GM21390 (cell line): ENCODE measurements around the gene STIL.
"Not testable (repeated sequence)": the region's sequence is repeated elsewhere in the genome, so short reads cannot be mapped to it uniquely, and the experiment has no call there.

ENCODE experiments used
- ATAC-seq: cut with Tn5 transposase; IDR thresholded peaks from one replicate; pipeline ENCODE4 v1.9.1; 2021; ENCODE audit not compliant: unreplicated experiment

STIL gene

GRCh38 chr1:47223174-47223920, 90.6 kb downstream of the STIL start:
- ATAC-seq, result no peak

GRCh38 chr1:47222476-47222875, 91.5 kb downstream of the STIL start:
- ATAC-seq, result no peak

GRCh38 chr1:47219590-47220220, 94.2 kb downstream of the STIL start:
- ATAC-seq, result no peak

DNA sequence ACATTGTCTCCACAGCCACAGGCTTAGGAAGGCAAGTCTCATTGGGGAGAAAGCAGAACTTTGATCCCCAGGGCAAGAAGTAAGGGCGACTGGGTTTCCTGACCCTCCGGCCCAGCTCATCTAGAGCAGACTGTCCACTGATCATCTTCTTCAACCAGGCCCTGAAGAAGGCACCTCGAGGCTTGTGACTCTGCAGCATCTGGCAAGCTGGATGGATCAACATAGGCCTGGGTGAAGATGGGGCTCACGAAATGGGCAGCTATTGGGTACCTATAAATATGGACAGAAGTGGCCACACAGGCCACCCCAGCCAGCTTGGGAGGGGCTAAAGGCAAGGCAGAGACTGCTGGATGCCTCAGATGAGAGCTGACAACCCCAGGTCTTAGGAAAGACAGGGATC, 94.9 kb downstream of the STIL start:
- no peak for ATAC-seq

DNA sequence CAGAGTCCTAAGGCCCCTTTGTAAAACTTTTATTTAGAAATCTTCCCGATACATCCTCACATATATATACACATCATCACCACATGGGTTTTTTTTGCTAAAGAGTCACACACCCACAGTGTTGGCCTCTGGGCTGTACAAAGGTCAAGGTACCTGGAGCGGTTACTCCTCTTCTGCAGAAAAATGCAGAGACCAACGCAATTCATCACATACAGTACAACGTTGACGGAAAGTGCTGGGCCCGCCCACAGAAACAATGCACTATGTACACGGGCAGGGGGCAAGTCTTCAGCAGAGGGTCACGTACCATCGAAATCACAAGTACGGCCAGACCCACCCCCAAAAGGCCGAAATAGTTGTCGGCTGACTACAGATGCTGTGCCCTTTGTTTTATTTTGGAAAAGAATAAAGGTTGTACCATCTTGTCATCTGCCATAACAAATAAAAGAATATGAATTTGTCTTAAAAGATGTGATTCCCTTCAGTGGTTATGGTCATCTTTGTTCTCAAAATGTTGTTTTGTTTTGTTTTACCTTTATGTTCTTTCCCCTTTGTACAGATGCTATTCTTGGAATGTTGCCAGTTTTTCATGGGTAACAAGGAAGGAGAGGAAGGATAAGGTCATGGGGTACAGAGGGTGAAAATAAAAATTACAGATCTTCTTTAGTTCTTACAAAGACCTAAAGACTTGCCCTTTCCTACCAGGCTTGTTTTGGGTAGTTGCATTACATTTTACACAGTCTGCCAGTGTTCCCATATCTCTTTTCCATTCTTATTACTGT, 97.5 kb downstream of the STIL start:
- no peak for ATAC-seq

GRCh38 chr1:47215713-47216112, 98.2 kb downstream of the STIL start:
- no peak for ATAC-seq

GRCh38 chr1:47214549-47214948, 99.4 kb downstream of the STIL start:
- ATAC-seq, result no peak

DNA sequence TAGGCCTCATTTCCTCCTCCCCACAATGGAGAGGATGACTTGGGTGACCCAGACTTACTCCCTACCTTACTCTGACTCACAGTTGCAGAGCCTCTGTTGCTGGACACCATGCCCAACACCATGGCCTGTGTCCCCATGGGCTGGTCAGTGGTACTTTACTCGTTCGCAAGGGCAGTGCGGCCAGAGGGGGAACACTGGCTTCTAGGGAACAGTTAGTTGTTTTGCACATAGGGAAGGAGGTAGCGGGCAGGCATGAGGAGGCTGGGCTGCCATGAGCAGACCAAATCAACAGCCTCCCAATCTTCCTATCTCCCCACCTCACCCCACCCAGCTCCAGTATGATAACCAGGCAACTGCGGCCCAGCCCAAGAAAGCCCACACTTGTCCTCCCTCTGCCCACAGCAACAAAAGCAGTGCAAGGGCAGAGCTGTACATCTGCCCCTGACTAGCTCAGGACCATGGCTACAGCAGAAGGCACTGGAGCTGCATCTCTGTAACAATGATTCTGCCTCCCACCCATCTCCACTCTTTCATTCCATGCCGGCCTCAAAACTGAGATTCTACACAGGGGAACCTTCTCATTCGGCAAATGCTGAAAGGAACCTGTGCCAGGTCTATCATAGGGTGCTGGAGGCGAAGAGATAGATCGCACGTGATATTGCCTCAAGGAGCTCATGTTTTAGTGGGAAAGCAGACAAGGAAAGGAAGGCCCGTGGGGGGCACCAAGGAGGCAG, 100.5 kb downstream of the STIL start:
- ATAC-seq, result no peak

- no peak for ATAC-seq
These were observed 101.2 kb downstream of the STIL start for GRCh38 chr1:47212636-47213229.

DNA sequence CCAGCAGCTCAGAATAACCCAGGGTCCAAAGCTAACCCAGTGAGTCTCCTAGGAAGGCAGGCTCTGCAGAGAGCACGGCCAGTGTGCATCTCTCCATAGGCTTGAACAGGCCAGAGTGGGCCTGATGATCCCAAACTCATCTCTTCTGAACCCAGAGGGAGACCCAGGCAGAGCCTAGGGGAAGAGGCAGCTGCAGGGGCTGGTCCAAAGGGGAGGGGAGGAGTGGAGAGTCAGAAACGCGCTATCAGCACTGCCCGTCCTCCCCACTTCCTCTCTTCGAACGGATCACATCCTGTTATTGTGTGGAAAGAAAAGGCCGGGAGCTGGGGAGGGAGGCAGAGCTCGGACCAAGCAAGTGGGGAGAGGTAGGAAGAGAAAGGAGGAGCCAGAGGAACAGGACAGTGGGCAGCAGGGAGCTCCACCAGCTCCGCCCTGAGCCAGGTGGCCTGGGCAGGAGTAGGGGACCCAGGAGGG, 102.1 kb downstream of the STIL start:
- no peak for ATAC-seq

DNA sequence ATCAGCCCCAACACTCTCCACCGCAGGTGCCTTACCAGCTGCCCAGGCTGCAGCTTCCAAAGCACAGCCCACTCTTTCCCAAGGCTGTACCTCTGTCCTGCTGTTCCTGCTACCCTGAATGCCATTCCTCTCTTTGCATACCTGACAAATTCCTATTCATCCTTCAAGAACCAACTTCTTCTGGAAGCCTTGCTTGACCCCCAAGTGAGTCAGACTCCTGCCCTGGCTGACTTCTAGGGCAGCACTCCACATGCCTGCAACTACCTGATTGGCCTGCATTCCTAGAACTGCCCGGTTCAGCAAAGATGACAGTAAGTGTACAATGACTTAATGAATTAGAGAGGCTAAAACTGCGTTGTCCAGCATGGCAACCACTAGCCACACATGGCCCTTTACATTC, 103.3 kb downstream of the STIL start:
- ATAC-seq, result no peak

- no peak for ATAC-seq
These were observed 104.1 kb downstream of the STIL start for GRCh38 chr1:47209725-47210325.

DNA sequence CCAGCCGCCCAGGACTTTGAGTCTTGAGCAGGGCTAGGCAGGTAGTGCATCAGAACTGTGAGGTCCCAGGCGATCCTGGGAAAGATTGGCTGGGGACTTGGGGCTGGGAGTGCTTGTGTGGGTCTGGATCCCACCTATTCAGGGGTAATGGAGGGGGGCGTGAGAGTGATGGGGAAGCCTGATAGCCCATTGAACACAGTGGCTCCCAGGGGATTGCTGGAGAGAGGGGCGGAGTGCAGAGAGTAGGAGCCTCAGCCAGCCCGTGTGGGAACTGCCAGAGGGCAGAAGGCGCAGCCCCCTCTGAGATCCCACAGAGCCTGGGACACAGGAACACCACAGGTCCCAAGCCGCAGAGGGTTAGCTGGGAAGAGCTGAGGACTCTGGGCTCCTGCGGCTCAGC, 104.9 kb downstream of the STIL start:
- no peak for ATAC-seq

- no peak for ATAC-seq
These were observed 105.5 kb downstream of the STIL start for GRCh38 chr1:47208374-47208850.

- ATAC-seq, result no peak
These were observed 106.1 kb downstream of the STIL start for GRCh38 chr1:47207803-47208373.

DNA sequence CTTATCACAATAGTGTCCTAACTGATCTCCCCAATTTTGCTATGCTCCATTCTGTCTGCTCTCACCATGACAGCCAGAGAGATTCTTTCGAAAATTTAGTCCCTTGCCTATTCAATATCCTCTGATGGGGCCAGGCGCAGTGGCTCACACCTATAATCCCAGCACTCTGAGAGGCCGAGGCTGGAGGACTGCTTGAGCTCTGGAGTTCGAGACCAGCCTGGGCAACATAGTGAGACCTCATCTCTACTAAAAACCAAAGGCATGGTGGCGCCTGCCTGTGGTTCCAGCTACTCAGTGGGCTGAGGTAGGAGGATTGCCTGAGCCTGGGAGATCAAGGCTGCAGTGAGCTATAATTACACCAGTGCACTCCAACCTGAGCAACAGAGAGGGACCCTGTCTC, 108.0 kb downstream of the STIL start:
- no peak for ATAC-seq

DNA sequence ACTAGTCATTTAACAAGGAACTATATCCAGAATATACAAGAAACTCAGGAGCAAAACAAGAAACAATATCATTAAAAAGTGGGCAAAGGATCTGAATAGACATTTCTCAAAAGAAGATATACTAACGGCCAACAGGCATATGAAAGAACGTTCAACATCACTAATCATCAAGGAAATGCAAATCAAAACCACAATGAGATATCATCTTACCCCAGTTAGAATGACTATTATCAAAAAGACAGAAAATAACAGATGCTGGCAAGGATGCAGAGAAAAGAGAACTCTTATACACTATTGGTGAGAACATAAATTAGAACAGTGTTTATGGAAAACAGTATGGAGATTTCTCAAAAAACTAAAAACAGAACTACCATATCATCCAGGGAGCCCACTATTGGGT, 110.4 kb downstream of the STIL start:
- not testable (repeated sequence) for ATAC-seq

DNA sequence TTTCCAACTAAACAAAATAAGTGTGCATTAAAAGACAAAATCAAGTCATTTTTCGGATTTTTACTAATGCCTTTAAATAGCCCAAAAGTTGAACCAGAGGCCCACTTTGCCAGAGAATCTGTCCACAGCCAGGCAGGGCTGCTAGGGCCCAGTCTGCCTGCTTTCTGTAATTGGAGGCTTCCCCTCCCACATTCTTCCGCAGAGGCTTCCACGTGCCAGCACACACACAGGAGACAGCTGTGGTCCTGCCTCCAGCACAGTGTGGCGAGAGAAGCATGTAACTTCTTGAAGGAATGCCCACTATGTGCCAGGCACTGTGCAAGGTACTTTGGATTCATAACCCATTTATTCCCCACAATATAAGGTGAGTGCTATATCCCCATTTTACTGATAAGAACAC, 112.8 kb downstream of the STIL start:
- ATAC-seq, result no peak
